HEK293 (cell line): ENCODE measurements around the gene GABBR2.

Source experiments
- CTCF ChIA-PET: fragments of 350-600 bp; formaldehyde crosslinking; extraction: SDS; loops from one replicate; lab custom pipeline; 2021; ENCODE audit warnings: antibody characterized with exemption; lab: Yijun Ruan, JAX
- POLR2A ChIA-PET: fragments of 300-600 bp; formaldehyde crosslinking; extraction: SDS; loops from one replicate; lab custom pipeline; 2020; ENCODE audit warnings: antibody characterized with exemption, inconsistent platforms; lab: Yijun Ruan, JAX
- H3K27ac ChIP-seq: fragments of 200-500 bp; sonication (Bioruptor generic); 2 replicates; pipeline ENCODE4 v1.5.1; 2014; ENCODE audit warnings: low read depth, low read length, control low read depth, inconsistent platforms; ENCODE audit errors: extremely low read depth
- H3K36me3 ChIP-seq, 2 experiments: fragments of 200-500 bp in 1 of 2; sonication (Bioruptor generic) in 1 of 2; 1 replicate in 1 of 2; 2 replicates in 1 of 2; pipeline ENCODE4 v1.5.1; 2014 to 2017; ENCODE audit warnings: inconsistent platforms in 2 of 2, low read length in 2 of 2; ENCODE audit not compliant: control insufficient read depth in 2 of 2, insufficient read depth in 1 of 2
- H3K4me1 ChIP-seq: fragments of 200-500 bp; sonication (Bioruptor generic); 2 replicates; pipeline ENCODE4 v1.5.1; 2014; ENCODE audit warnings: mild to moderate bottlenecking, low read length, inconsistent platforms; ENCODE audit not compliant: control insufficient read depth, insufficient read depth
- H3K4me3 ChIP-seq: 2 replicates; pipeline ENCODE4 v1.5.1; 2011; ENCODE audit warnings: low read depth, mild to moderate bottlenecking, control low read depth, low read length, moderate library complexity
- H3K9me3 ChIP-seq: fragments of 200-500 bp; sonication (Bioruptor generic); 2 replicates; pipeline ENCODE4 v1.5.1; 2014; ENCODE audit warnings: low read depth, low read length, inconsistent platforms; ENCODE audit not compliant: control insufficient read depth, insufficient read depth
- EGR2 ChIP-seq: fragments of 450-650 bp; formaldehyde crosslinking; IDR thresholded peaks from 2 replicates; pipeline ENCODE4 v1.5.1; 2016; ENCODE audit warnings: low read depth, missing biosample characterization, missing genetic modification characterization
- GLI2 ChIP-seq: fragments of 450-650 bp; formaldehyde crosslinking; IDR thresholded peaks from 2 replicates; pipeline ENCODE4; 2017; ENCODE audit warnings: missing biosample characterization, missing genetic modification characterization, low read depth, borderline replicate concordance
- SP3 ChIP-seq: fragments of 450-650 bp; formaldehyde crosslinking; IDR thresholded peaks from 2 replicates; pipeline ENCODE4 v1.5.1; 2016; ENCODE audit warnings: missing biosample characterization, missing genetic modification characterization
- ZNF155 ChIP-seq: fragments of 450-650 bp; formaldehyde crosslinking; IDR thresholded peaks from 2 replicates; pipeline ENCODE4 v1.5.1; 2016; ENCODE audit warnings: missing biosample characterization, missing genetic modification characterization
- ZNF16 ChIP-seq: fragments of 450-650 bp; formaldehyde crosslinking; IDR thresholded peaks from 2 replicates; pipeline ENCODE4 v1.5.1; 2016; ENCODE audit warnings: low read depth, missing biosample characterization, missing genetic modification characterization
- ZNF2 ChIP-seq: fragments of 450-650 bp; formaldehyde crosslinking; IDR thresholded peaks from 2 replicates; pipeline ENCODE4 v1.5.1; 2016; ENCODE audit warnings: missing biosample characterization, missing genetic modification characterization
- ZNF202 ChIP-seq: fragments of 450-650 bp; formaldehyde crosslinking; IDR thresholded peaks from 2 replicates; pipeline ENCODE4 v1.5.1; 2016; ENCODE audit warnings: missing biosample characterization, missing genetic modification characterization, borderline replicate concordance
- ZNF221 ChIP-seq: fragments of 450-650 bp; formaldehyde crosslinking; IDR thresholded peaks from 2 replicates; pipeline ENCODE4 v1.5.1; 2017; ENCODE audit warnings: missing biosample characterization, missing genetic modification characterization, borderline replicate concordance
- ZNF302 ChIP-seq: fragments of 450-650 bp; formaldehyde crosslinking; IDR thresholded peaks from 2 replicates; pipeline ENCODE4 v1.5.1; 2016; ENCODE audit warnings: missing biosample characterization, missing genetic modification characterization, low read depth
- ZNF341 ChIP-seq: fragments of 450-650 bp; formaldehyde crosslinking; IDR thresholded peaks from 2 replicates; pipeline ENCODE4; 2016; ENCODE audit warnings: low read depth, missing biosample characterization, missing genetic modification characterization
- ZNF433 ChIP-seq: fragments of 450-650 bp; formaldehyde crosslinking; IDR thresholded peaks from 2 replicates; pipeline ENCODE4 v1.5.1; 2016; ENCODE audit warnings: missing biosample characterization, missing genetic modification characterization, low read depth
- ZNF473 ChIP-seq: fragments of 450-650 bp; formaldehyde crosslinking; IDR thresholded peaks from 2 replicates; pipeline ENCODE4 v1.5.1; 2017; ENCODE audit warnings: missing biosample characterization, missing genetic modification characterization
- ZNF48 ChIP-seq: fragments of 450-650 bp; formaldehyde crosslinking; IDR thresholded peaks from 2 replicates; pipeline ENCODE4 v1.5.1; 2016; ENCODE audit warnings: missing biosample characterization, missing genetic modification characterization
- ZNF501 ChIP-seq: fragments of 450-650 bp; formaldehyde crosslinking; IDR thresholded peaks from 2 replicates; pipeline ENCODE4 v1.5.1; 2016; ENCODE audit warnings: missing biosample characterization, missing genetic modification characterization
- ZNF626 ChIP-seq: fragments of 450-650 bp; sonication (Bioruptor Pico); formaldehyde crosslinking; IDR thresholded peaks from 2 replicates; pipeline ENCODE4 v1.5.1; 2018; ENCODE audit warnings: missing biosample characterization, missing genetic modification characterization, inconsistent platforms
- ZNF76 ChIP-seq: fragments of 450-650 bp; formaldehyde crosslinking; IDR thresholded peaks from 2 replicates; pipeline ENCODE4; 2016; ENCODE audit warnings: low read depth, missing biosample characterization, missing genetic modification characterization, borderline replicate concordance
- TF ChIP-seq, protein P1 (sequence below): fragments of 450-650 bp; formaldehyde crosslinking; IDR thresholded peaks from 2 replicates; pipeline ENCODE4 v1.5.1; 2016; ENCODE audit warnings: missing biosample characterization, missing genetic modification characterization, low read depth
- TF ChIP-seq, protein P2 (sequence below): fragments of 450-650 bp; formaldehyde crosslinking; IDR thresholded peaks from 2 replicates; pipeline ENCODE4 v1.5.1; 2016; ENCODE audit warnings: missing biosample characterization, missing genetic modification characterization, borderline replicate concordance
- TF ChIP-seq, protein P3 (sequence below): fragments of 450-650 bp; formaldehyde crosslinking; IDR thresholded peaks from 2 replicates; pipeline ENCODE4 v1.5.1; 2017; ENCODE audit warnings: missing biosample characterization, missing genetic modification characterization
- TF ChIP-seq, protein P4 (sequence below): fragments of 450-650 bp; formaldehyde crosslinking; IDR thresholded peaks from 2 replicates; pipeline ENCODE4 v1.5.1; 2016; ENCODE audit warnings: missing biosample characterization, missing genetic modification characterization
- TF ChIP-seq, protein P5 (sequence below): fragments of 450-650 bp; formaldehyde crosslinking; IDR thresholded peaks from 2 replicates; pipeline ENCODE4 v1.5.0; 2017; ENCODE audit warnings: missing biosample characterization, missing genetic modification characterization, borderline replicate concordance
- TF ChIP-seq, protein P6 (sequence below): fragments of 450-650 bp; formaldehyde crosslinking; IDR thresholded peaks from 2 replicates; pipeline ENCODE4 v1.5.1; 2016; ENCODE audit warnings: missing biosample characterization, missing genetic modification characterization

The GABBR2 gene

DNA sequence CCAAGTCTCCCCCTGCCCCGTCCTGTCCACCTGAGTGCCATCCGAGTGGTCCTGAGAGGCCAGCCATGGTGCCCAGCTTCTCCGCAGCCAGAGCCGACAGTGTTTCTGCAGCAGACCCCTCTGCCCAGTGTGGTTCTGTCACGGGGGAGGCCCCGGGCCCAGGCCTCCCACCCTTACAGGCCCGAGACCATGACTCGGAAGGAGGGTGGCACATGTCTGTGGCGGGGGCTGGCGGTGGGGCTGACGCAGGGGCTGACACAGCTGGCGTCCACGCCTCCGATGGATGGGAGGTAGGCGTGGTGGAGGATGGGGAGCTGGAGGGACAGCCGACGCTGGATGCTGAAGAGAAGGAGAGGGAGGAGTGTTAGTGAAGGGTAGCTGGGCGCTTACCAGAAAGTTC is 418.3 kb downstream of the GABBR2 start:
- Histone ChIP-seq H3K36me3 (no peaks in the 10 kb centered on the region), H3K4me3 (no peak overlapping the region), H3K4me1 (no peaks in the 10 kb centered on the region), H3K27ac (no peak overlapping the region), H3K9me3 (no peaks in the 10 kb centered on the region)
- TF ChIP-seq ZNF433 (tag by site-specific recombination) (no peak), ZNF202 (tag by site-specific recombination) (no peak), ZNF155 (tag by site-specific recombination) (no peak), ZNF76 (tag by site-specific recombination) (no peak), ZNF341 (tag by site-specific recombination) (no peak), ZNF48 (no peak)
- TF ChIP-seq, protein P1, sequence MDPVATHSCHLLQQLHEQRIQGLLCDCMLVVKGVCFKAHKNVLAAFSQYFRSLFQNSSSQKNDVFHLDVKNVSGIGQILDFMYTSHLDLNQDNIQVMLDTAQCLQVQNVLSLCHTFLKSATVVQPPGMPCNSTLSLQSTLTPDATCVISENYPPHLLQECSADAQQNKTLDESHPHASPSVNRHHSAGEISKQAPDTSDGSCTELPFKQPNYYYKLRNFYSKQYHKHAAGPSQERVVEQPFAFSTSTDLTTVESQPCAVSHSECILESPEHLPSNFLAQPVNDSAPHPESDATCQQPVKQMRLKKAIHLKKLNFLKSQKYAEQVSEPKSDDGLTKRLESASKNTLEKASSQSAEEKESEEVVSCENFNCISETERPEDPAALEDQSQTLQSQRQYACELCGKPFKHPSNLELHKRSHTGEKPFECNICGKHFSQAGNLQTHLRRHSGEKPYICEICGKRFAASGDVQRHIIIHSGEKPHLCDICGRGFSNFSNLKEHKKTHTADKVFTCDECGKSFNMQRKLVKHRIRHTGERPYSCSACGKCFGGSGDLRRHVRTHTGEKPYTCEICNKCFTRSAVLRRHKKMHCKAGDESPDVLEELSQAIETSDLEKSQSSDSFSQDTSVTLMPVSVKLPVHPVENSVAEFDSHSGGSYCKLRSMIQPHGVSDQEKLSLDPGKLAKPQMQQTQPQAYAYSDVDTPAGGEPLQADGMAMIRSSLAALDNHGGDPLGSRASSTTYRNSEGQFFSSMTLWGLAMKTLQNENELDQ, result no peak
- TF ChIP-seq, protein P2, sequence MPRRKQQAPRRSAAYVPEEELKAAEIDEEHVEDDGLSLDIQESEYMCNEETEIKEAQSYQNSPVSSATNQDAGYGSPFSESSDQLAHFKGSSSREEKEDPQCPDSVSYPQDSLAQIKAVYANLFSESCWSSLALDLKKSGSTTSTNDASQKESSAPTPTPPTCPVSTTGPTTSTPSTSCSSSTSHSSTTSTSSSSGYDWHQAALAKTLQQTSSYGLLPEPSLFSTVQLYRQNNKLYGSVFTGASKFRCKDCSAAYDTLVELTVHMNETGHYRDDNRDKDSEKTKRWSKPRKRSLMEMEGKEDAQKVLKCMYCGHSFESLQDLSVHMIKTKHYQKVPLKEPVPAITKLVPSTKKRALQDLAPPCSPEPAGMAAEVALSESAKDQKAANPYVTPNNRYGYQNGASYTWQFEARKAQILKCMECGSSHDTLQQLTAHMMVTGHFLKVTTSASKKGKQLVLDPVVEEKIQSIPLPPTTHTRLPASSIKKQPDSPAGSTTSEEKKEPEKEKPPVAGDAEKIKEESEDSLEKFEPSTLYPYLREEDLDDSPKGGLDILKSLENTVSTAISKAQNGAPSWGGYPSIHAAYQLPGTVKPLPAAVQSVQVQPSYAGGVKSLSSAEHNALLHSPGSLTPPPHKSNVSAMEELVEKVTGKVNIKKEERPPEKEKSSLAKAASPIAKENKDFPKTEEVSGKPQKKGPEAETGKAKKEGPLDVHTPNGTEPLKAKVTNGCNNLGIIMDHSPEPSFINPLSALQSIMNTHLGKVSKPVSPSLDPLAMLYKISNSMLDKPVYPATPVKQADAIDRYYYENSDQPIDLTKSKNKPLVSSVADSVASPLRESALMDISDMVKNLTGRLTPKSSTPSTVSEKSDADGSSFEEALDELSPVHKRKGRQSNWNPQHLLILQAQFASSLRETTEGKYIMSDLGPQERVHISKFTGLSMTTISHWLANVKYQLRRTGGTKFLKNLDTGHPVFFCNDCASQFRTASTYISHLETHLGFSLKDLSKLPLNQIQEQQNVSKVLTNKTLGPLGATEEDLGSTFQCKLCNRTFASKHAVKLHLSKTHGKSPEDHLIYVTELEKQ (tag by site-specific recombination), result no peak
- POLR2A ChIA-PET, result no interaction called here
- CTCF ChIA-PET, result interaction anchor here (0.7 to 1.3 kb wide), 4 partner anchors 26 to 135 kb away, joined by 3 read pairs; no protein-coding TSS in a partner anchor

DNA sequence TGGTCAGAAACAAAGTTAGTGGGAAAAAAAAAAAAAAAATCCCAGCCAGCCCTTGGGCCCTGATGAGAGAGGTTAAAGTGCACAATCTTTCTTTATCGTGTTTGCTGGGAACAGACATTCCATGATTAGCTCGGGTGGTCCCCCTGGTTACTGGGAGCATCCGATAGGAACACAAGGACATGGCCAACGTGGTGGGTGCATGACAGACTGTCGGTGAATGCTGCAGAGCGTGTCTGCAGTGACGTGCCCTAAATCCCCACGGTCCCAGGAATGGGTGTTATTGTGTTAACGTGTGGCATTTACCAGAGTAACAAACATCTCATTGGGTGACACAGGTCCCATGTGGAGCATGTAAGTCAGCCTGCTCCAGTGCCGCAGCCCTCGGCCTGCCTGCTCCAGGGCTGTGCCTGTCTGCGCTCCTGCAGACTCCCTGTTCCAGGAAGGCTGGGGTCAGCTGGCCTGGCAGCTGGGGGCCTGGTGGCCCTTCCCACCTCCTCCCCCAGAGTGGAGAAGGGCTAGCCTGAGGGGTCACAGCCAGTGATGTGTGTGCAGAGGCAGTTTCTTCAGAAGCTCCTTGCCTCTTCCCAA is 419.0 kb downstream of the GABBR2 start:
- H3K27ac ChIP-seq, result no peak overlapping the region
- ChIA-PET POLR2A (no interaction called here), CTCF (interaction anchor here (0.7 to 1.3 kb wide), 3 partner anchors 26 to 136 kb away, joined by 3 read pairs; no protein-coding TSS in a partner anchor)
- H3K9me3 ChIP-seq, result no peaks in the 10 kb centered on the region
- H3K36me3 ChIP-seq, result no peaks in the 10 kb centered on the region
- no peaks in the 10 kb centered on the region for H3K4me1 ChIP-seq
- H3K4me3 ChIP-seq, result no peak overlapping the region
- no peak for TF ChIP-seq ZNF2 (tag by site-specific recombination)
- no peak for TF ChIP-seq ZNF221 (tag by site-specific recombination)
- TF ChIP-seq ZNF16 (tag by site-specific recombination), result no peak
- TF ChIP-seq ZNF501, result no peak
- no peak for TF ChIP-seq ZNF302 (tag by site-specific recombination)
- TF ChIP-seq, protein P3, sequence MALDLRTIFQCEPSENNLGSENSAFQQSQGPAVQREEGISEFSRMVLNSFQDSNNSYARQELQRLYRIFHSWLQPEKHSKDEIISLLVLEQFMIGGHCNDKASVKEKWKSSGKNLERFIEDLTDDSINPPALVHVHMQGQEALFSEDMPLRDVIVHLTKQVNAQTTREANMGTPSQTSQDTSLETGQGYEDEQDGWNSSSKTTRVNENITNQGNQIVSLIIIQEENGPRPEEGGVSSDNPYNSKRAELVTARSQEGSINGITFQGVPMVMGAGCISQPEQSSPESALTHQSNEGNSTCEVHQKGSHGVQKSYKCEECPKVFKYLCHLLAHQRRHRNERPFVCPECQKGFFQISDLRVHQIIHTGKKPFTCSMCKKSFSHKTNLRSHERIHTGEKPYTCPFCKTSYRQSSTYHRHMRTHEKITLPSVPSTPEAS (tag by site-specific recombination), result no peak
- TF ChIP-seq SP3 (tag by site-specific recombination), result no peak
- TF ChIP-seq EGR2 (tag by site-specific recombination), result no peak
- no peak for TF ChIP-seq GLI2 (tag by site-specific recombination)
- no peak for TF ChIP-seq ZNF473 (tag by site-specific recombination)
- TF ChIP-seq, protein P4, sequence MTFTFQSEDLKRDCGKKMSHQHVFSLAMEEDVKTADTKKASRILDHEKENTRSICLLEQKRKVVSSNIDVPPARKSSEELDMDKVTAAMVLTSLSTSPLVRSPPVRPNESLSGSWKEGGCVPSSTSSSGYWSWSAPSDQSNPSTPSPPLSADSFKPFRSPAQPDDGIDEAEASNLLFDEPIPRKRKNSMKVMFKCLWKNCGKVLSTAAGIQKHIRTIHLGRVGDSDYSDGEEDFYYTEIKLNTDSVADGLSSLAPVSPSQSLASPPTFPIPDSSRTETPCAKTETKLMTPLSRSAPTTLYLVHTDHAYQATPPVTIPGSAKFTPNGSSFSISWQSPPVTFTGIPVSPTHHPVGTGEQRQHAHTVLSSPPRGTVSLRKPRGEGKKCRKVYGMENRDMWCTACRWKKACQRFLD (tag by site-specific recombination), result no peak
- TF ChIP-seq, protein P5, sequence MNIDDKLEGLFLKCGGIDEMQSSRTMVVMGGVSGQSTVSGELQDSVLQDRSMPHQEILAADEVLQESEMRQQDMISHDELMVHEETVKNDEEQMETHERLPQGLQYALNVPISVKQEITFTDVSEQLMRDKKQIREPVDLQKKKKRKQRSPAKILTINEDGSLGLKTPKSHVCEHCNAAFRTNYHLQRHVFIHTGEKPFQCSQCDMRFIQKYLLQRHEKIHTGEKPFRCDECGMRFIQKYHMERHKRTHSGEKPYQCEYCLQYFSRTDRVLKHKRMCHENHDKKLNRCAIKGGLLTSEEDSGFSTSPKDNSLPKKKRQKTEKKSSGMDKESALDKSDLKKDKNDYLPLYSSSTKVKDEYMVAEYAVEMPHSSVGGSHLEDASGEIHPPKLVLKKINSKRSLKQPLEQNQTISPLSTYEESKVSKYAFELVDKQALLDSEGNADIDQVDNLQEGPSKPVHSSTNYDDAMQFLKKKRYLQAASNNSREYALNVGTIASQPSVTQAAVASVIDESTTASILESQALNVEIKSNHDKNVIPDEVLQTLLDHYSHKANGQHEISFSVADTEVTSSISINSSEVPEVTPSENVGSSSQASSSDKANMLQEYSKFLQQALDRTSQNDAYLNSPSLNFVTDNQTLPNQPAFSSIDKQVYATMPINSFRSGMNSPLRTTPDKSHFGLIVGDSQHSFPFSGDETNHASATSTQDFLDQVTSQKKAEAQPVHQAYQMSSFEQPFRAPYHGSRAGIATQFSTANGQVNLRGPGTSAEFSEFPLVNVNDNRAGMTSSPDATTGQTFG, result no peak
- no peak for TF ChIP-seq ZNF626
- TF ChIP-seq, protein P6, sequence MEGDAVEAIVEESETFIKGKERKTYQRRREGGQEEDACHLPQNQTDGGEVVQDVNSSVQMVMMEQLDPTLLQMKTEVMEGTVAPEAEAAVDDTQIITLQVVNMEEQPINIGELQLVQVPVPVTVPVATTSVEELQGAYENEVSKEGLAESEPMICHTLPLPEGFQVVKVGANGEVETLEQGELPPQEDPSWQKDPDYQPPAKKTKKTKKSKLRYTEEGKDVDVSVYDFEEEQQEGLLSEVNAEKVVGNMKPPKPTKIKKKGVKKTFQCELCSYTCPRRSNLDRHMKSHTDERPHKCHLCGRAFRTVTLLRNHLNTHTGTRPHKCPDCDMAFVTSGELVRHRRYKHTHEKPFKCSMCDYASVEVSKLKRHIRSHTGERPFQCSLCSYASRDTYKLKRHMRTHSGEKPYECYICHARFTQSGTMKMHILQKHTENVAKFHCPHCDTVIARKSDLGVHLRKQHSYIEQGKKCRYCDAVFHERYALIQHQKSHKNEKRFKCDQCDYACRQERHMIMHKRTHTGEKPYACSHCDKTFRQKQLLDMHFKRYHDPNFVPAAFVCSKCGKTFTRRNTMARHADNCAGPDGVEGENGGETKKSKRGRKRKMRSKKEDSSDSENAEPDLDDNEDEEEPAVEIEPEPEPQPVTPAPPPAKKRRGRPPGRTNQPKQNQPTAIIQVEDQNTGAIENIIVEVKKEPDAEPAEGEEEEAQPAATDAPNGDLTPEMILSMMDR (tag by site-specific recombination), result no peak
